HL-60 (cell line): ENCODE measurements around the gene ANO2.

Experiments used
- DNase-seq, 2 experiments: peaks; one replicate each; pipeline ENCODE4 v3.0.0-alpha.2; 2010 to 2020; ENCODE audit warnings: low read depth in 1 of 2, low spot score in 1 of 2
- H3K27ac ChIP-seq: fragments of 250-450 bp; sonication (Bioruptor Pico); replicated peaks from 2 replicates; pipeline ENCODE4 v1.5.1; 2020; ENCODE audit warnings: mild to moderate bottlenecking, moderate library complexity
- H3K27me3 ChIP-seq: fragments of 250-450 bp; sonication (Bioruptor Pico); 2 replicates; pipeline ENCODE4 v1.5.1; 2021; ENCODE audit warnings: mild to moderate bottlenecking, moderate library complexity; ENCODE audit not compliant: insufficient read depth, poor library complexity, severe bottlenecking
- H3K4me3 ChIP-seq: replicated peaks from 2 replicates; pipeline ENCODE4 v1.5.1; 2011; ENCODE audit warnings: mild to moderate bottlenecking, control low read depth, low read length; ENCODE audit not compliant: insufficient read depth
- CTCF ChIP-seq: IDR thresholded peaks from one replicate; pipeline ENCODE4 v1.5.1; 2011; ENCODE audit warnings: low read length, control low read depth, inconsistent platforms; ENCODE audit not compliant: insufficient read depth
- GABPA ChIP-seq: IDR thresholded peaks from 2 replicates; pipeline ENCODE4 v1.6.1; 2012; ENCODE audit warnings: low read depth
- POLR2AphosphoS5 ChIP-seq: IDR thresholded peaks from 2 replicates; pipeline ENCODE4 v1.6.1; 2012; ENCODE audit warnings: low read depth
- REST ChIP-seq: IDR thresholded peaks from 2 replicates; pipeline ENCODE4 v1.6.1; 2012; ENCODE audit warnings: low read depth; ENCODE audit not compliant: insufficient replicate concordance
- SPI1 ChIP-seq: IDR thresholded peaks from 2 replicates; pipeline ENCODE4 v1.6.1; 2012; ENCODE audit warnings: low read depth, mild to moderate bottlenecking, borderline replicate concordance

ANO2 gene

GRCh38 chr12:5713599-5714081 is 231.4 kb downstream of the ANO2 start:
- TF ChIP-seq SPI1: no peak
- TF ChIP-seq REST: no peak
- no peak for TF ChIP-seq CTCF
- TF ChIP-seq POLR2AphosphoS5: no peak
- TF ChIP-seq GABPA: no peak
- Histone ChIP-seq H3K27me3 (peaks cover 2% of the 10 kb centered on the region), H3K27ac (no peak overlapping the region), H3K4me3 (no peak overlapping the region)
- no peak for DNase-seq

GRCh38 chr12:5710260-5710878 is 234.7 kb downstream of the ANO2 start:
- no peak for DNase-seq
- no peak for TF ChIP-seq REST
- TF ChIP-seq POLR2AphosphoS5: no peak
- no peak for TF ChIP-seq SPI1
- TF ChIP-seq GABPA: no peak
- TF ChIP-seq CTCF: no peak
- Histone ChIP-seq H3K27ac (no peak overlapping the region), H3K27me3 (no peaks in the 10 kb centered on the region), H3K4me3 (no peak overlapping the region)

GRCh38 chr12:5708371-5708770 is 236.7 kb downstream of the ANO2 start:
- peaks cover 2% of the 10 kb centered on the region for H3K27me3 ChIP-seq
- DNase-seq: no peak
- no peak overlapping the region for H3K27ac ChIP-seq
- TF ChIP-seq REST (no peak), POLR2AphosphoS5 (no peak), CTCF (no peak), SPI1 (no peak), GABPA (no peak)
- H3K4me3 ChIP-seq: no peak overlapping the region
